Neutrophil (primary cell): ENCODE data around the gene ALDH3B1.

Experiments used
- H3K27ac ChIP-seq: fragments of 200-600 bp; sonication (generic); 2 replicates; pipeline ENCODE4 v1.5.1; 2016; ENCODE audit warnings: mild to moderate bottlenecking, moderate library complexity
- H3K27me3 ChIP-seq: fragments of 200-600 bp; sonication (generic); 2 replicates; pipeline ENCODE4 v1.6.0; 2016; ENCODE audit warnings: mild to moderate bottlenecking
- H3K36me3 ChIP-seq: fragments of 200-600 bp; sonication (generic); 2 replicates; pipeline ENCODE4 v1.5.1; 2017
- H3K4me1 ChIP-seq, 2 experiments: fragments of 200-600 bp in 1 of 2; sonication (generic) in 1 of 2; 1 replicate in 1 of 2; 2 replicates in 1 of 2; pipeline versions ENCODE4 v1.5.1 to v1.6.1; 2013 to 2016; ENCODE audit warnings: low read depth in 1 of 2, low read length in 1 of 2, mild to moderate bottlenecking in 1 of 2, moderate library complexity in 1 of 2; ENCODE audit not compliant: control insufficient read depth in 1 of 2, insufficient read depth in 1 of 2
- H3K4me3 ChIP-seq, 2 experiments: fragments of 200-600 bp in 1 of 2; sonication (generic) in 1 of 2; 1 replicate in 1 of 2; 2 replicates in 1 of 2; pipeline ENCODE4 v1.5.1; 2013 to 2016; ENCODE audit warnings: low read depth in 1 of 2, low read length in 1 of 2, mild to moderate bottlenecking in 1 of 2, moderate library complexity in 1 of 2
- H3K9me3 ChIP-seq: fragments of 200-600 bp; sonication (generic); 2 replicates; pipeline ENCODE4 v1.5.1; 2016
- CTCF ChIP-seq: fragments of 200-600 bp; sonication (generic); IDR thresholded peaks from 2 replicates; pipeline ENCODE4 v1.5.1; 2016; ENCODE audit warnings: antibody characterized with exemption

Gene ALDH3B1

DNA sequence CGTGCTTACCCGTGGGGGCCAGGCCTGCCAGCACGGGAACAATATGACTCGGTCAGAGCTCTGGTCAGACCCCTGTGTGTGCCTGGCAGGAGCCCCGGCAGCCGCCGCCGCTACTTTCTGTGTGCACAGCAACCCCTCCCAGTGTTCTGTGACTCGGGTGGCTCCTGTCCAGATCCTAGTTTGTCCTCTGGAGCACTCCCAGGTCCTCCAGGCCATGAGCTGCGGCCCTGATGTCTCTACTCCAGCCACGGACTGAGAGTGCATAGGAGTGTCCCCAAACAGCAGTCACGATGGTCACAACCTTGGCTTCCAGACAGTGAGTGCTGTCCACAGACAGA, 23.6 kb downstream of the ALDH3B1 start:
- H3K36me3 ChIP-seq = peaks cover 2% of the 10 kb centered on the region
- H3K4me3 ChIP-seq = no peak overlapping the region
- H3K4me1 ChIP-seq = peaks cover 65 to 73% of the 10 kb centered on the region in 2 experiments
- no peaks in the 10 kb centered on the region for H3K9me3 ChIP-seq
- TF ChIP-seq CTCF = no peak
- peak overlapping the region; percentile 23 for H3K27ac ChIP-seq
- no peaks in the 10 kb centered on the region for H3K27me3 ChIP-seq

DNA sequence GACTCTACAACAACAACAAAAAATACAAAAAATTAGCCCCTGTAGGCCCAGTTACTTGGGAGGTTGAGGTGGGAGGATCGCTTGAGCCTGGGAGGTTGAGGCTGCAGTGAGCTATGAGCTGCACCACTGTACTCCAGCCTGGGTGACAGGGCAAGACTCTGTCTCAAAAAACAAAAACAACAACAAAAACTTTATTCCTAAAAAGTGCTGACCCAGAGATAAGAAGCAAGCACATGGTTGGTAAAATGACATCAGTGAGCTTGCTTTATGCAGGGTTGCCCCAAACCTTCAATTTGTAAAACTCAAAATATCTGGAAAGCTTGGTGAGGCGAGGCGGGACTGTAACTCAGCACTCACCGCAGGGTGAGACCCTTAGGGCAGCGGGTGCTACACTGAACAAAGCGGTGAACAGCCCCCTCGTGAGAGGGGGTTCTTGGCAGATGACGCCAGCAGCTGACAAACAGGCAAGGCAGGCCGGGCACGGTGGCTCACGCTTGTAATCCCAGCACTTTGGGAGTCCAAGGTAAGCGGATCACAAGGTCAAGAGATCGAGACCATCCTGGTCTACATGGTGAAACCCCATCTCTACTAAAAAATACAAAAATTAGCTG, 25.2 kb downstream of the ALDH3B1 start:
- H3K36me3 ChIP-seq = no peaks in the 10 kb centered on the region
- no peak for TF ChIP-seq CTCF
- H3K27ac ChIP-seq = peak overlapping the region; percentile 99
- no peak overlapping the region for H3K4me3 ChIP-seq
- no peaks in the 10 kb centered on the region for H3K27me3 ChIP-seq
- peaks cover 54 to 68% of the 10 kb centered on the region in 2 experiments for H3K4me1 ChIP-seq
- no peaks in the 10 kb centered on the region for H3K9me3 ChIP-seq

GRCh38 chr11:68036141-68036716, 26.1 kb downstream of the ALDH3B1 start:
- no peaks in the 10 kb centered on the region for H3K27me3 ChIP-seq
- H3K36me3 ChIP-seq = peaks cover 8% of the 10 kb centered on the region
- peak overlapping the region; percentile 87 to 100 for H3K4me3 ChIP-seq
- H3K27ac ChIP-seq = peak overlapping the region; percentile 99
- no peak for TF ChIP-seq CTCF
- H3K9me3 ChIP-seq = no peaks in the 10 kb centered on the region
- H3K4me1 ChIP-seq = peaks cover 54 to 69% of the 10 kb centered on the region in 2 experiments

DNA sequence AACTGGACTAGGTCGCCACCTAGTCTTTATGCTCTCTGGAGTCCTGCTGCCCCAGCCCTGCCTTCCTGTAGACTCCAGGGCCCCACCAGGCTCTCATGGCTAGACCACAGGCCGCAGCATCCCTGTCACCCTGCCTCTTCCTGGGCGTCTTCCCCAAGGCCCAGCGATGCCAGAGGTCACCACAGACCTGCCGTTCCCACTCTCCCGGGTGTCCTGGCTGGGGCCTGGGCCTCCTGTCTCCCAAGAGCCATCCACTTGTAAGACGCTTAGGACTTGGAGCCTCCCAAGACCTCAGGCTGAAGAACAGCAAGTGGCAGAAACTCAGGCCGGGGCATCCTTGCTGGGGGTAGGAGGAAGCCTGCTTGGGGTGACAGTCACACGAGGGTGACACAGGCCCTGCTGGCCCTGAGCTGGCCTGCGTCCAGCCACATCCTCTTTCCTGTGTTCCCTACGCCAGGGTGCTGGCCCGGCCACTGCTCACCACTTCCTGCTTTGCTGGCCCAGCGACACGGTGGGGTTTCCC, 26.7 kb downstream of the ALDH3B1 start:
- peak overlapping the region; percentile 87 to 100 for H3K4me3 ChIP-seq
- H3K4me1 ChIP-seq = peaks cover 54 to 69% of the 10 kb centered on the region in 2 experiments

More for the DNA sequence above, 26.7 kb downstream of the ALDH3B1 start:
- H3K9me3 ChIP-seq = no peaks in the 10 kb centered on the region
- TF ChIP-seq CTCF = peak; percentile 50
- peak overlapping the region; percentile 99 for H3K27ac ChIP-seq
- peaks cover 13% of the 10 kb centered on the region for H3K36me3 ChIP-seq
- H3K27me3 ChIP-seq = no peaks in the 10 kb centered on the region
